Uterus (tissue), 2 donors: ENCODE results near the gene DCTN2.
"Not testable (repeated sequence)": the region's sequence is repeated elsewhere in the genome, so short reads cannot be mapped to it uniquely, and the experiment has no call there.

Experiments used
- POLR2A ChIP-seq, 2 donors: fragments of 450-650 bp; IDR thresholded peaks; one replicate each; pipeline ENCODE4 v1.6.1; 2016; ENCODE audit warnings: antibody characterized with exemption in 2 of 2, mild to moderate bottlenecking in 1 of 2, moderate library complexity in 1 of 2
- TF ChIP-seq, protein P1 (sequence below), 4 experiments: fragments of 200-600 bp in 2 of 4; fragments of 450-650 bp in 2 of 4; sonication (generic) in 2 of 4; IDR thresholded peaks; one replicate each; pipeline ENCODE4 v1.5.1; 2016 to 2019; ENCODE audit warnings: antibody characterized with exemption in 4 of 4, mild to moderate bottlenecking in 2 of 4, moderate library complexity in 1 of 4

DNA sequence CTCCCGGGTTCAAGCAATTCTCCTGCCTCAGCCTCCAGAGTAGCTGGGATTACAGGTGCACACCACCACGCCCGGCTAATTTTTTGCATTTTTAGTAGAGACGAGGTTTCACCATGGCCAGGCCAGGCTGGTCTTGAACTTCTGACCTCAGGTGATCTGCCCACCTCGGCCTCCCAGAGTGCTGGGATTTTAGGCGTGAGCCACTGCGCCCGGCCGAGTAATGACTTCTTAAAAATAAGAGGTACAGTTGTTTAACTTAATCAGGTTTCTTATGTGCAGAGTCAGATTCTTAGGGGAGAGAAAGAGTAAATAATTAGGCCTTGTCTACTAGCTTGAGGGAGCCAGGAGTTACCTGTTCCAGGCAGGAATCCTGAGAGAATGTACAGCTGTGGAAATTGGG lies 32.7 kb downstream of the DCTN2 start:
- TF ChIP-seq, protein P1, sequence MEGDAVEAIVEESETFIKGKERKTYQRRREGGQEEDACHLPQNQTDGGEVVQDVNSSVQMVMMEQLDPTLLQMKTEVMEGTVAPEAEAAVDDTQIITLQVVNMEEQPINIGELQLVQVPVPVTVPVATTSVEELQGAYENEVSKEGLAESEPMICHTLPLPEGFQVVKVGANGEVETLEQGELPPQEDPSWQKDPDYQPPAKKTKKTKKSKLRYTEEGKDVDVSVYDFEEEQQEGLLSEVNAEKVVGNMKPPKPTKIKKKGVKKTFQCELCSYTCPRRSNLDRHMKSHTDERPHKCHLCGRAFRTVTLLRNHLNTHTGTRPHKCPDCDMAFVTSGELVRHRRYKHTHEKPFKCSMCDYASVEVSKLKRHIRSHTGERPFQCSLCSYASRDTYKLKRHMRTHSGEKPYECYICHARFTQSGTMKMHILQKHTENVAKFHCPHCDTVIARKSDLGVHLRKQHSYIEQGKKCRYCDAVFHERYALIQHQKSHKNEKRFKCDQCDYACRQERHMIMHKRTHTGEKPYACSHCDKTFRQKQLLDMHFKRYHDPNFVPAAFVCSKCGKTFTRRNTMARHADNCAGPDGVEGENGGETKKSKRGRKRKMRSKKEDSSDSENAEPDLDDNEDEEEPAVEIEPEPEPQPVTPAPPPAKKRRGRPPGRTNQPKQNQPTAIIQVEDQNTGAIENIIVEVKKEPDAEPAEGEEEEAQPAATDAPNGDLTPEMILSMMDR (IDR thresholded peaks at IDR 0.05): not testable (repeated sequence)
- TF ChIP-seq POLR2A (IDR thresholded peaks at IDR 0.05): not testable (repeated sequence)
